H1 (cell line): ENCODE data around the gene DSTYK. TPM values are rescaled to one million over a fixed set of nuclear protein-coding genes. Genes with fewer than 3 reads are reported as not detected.

Experiments
- CTCF ChIA-PET: fragments of 300-600 bp; sonication (Branson Sonifier 250); formaldehyde crosslinking; loops from one replicate; lab custom pipeline; 2021; ENCODE audit not compliant: partially characterized antibody; lab: Charles Lee
- POLR2A ChIA-PET: fragments of 300-600 bp; sonication (Branson Sonifier 250); formaldehyde crosslinking; loops from one replicate; lab custom pipeline; 2021; ENCODE audit warnings: inconsistent platforms; ENCODE audit not compliant: partially characterized antibody; lab: Charles Lee
- DNase-seq, 2 experiments: peaks; one replicate each; pipeline versions ENCODE4 v3.0.0 to v3.0.0-alpha.2; 2010 to 2022; ENCODE audit warnings: low spot score in 2 of 2, low read depth in 1 of 2, mixed read lengths in 1 of 2
- FAIRE-seq: peaks from 2 replicates; lab custom pipeline; 2011; peaks lifted over from hg19 to GRCh38; lab: Jason Lieb, UNC
- H2AFZ ChIP-seq: 2 replicates; pipeline ENCODE4 v1.8.1; 2012; ENCODE audit warnings: low read length, inconsistent platforms
- H2AK5ac ChIP-seq: 2 replicates; pipeline ENCODE4 v1.6.1; 2013; ENCODE audit warnings: low read depth, low read length
- H2BK120ac ChIP-seq: replicated peaks from 2 replicates; pipeline ENCODE3; 2013; ENCODE audit warnings: low read depth, low read length, inconsistent platforms
- H2BK12ac ChIP-seq: 2 replicates; pipeline ENCODE4 v1.6.1; 2013; ENCODE audit warnings: low read depth, low read length
- H2BK15ac ChIP-seq: 2 replicates; pipeline ENCODE4 v1.6.1; 2013; ENCODE audit warnings: low read length
- H2BK20ac ChIP-seq: 2 replicates; pipeline ENCODE4 v1.6.1; 2013; ENCODE audit warnings: low read length
- H2BK5ac ChIP-seq: 2 replicates; pipeline ENCODE4 v1.6.1; 2013; ENCODE audit warnings: low read depth, low read length
- H3K14ac ChIP-seq: 2 replicates; pipeline ENCODE4 v1.6.1; 2013; ENCODE audit warnings: inconsistent platforms; ENCODE audit not compliant: insufficient read length
- H3K18ac ChIP-seq: 2 replicates; pipeline ENCODE4 v1.6.1; 2013; ENCODE audit warnings: low read length; ENCODE audit errors: extremely low read depth
- H3K23ac ChIP-seq: 2 replicates; pipeline ENCODE4 v1.6.1; 2013; ENCODE audit warnings: inconsistent platforms; ENCODE audit not compliant: insufficient read length
- H3K23me2 ChIP-seq: 2 replicates; pipeline ENCODE4 v1.6.1; 2013; ENCODE audit warnings: low read depth, low read length
- H3K27ac ChIP-seq: 2 replicates; pipeline ENCODE4 v1.6.1; 2011; ENCODE audit warnings: low read depth, low read length, inconsistent platforms
- H3K27me3 ChIP-seq, 4 experiments: replicated peaks in 1 of 4; 1 replicate in 1 of 4; 2 replicates in 3 of 4; pipeline versions ENCODE4 v1.6.1 to v1.8.1; 2011 to 2013; ENCODE audit warnings: low read length in 3 of 4, mild to moderate bottlenecking in 3 of 4, inconsistent platforms in 2 of 4, mixed read lengths in 2 of 4, moderate library complexity in 1 of 4; ENCODE audit not compliant: control insufficient read depth in 3 of 4, insufficient read depth in 3 of 4; ENCODE audit errors: extremely low read depth in 1 of 4
- H3K36me3 ChIP-seq, 4 experiments: 2 replicates each; pipeline versions ENCODE4 v1.6.1 to v1.8.1; 2011 to 2013; ENCODE audit warnings: mild to moderate bottlenecking in 4 of 4, low read length in 3 of 4, moderate library complexity in 2 of 4, control low read depth in 1 of 4, inconsistent platforms in 1 of 4; ENCODE audit not compliant: insufficient read depth in 4 of 4, control insufficient read depth in 2 of 4
- H3K4ac ChIP-seq: replicated peaks from 2 replicates; pipeline ENCODE3; 2013; ENCODE audit warnings: low read length, low read depth, mixed read lengths, inconsistent platforms; ENCODE audit not compliant: insufficient read length
- H3K4me1 ChIP-seq, 4 experiments: replicated peaks in 1 of 4; 1 replicate in 1 of 4; 2 replicates in 3 of 4; pipeline versions ENCODE4 v1.6.1 to v1.8.1; 2011 to 2013; ENCODE audit warnings: low read length in 3 of 4, inconsistent platforms in 2 of 4, mixed read lengths in 1 of 4; ENCODE audit not compliant: insufficient read depth in 4 of 4, control insufficient read depth in 3 of 4
- H3K4me2 ChIP-seq, 2 experiments: 2 replicates each; pipeline versions ENCODE4 v1.6.1 to v1.8.1; 2011 to 2013; ENCODE audit warnings: low read depth in 2 of 2, low read length in 2 of 2, control low read depth in 1 of 2, inconsistent platforms in 1 of 2, mild to moderate bottlenecking in 1 of 2; ENCODE audit not compliant: insufficient read depth in 1 of 2
- H3K4me3 ChIP-seq, 4 experiments: fragments of 200-600, 300-600 bp in 1 of 4; sonication (generic), shearing (Covaris generic), sonication (Bioruptor Twin) in 1 of 4; 2 replicates each; pipeline versions ENCODE4 v1.5.1 to v1.8.1; 2011 to 2016; ENCODE audit warnings: low read length in 4 of 4, low read depth in 3 of 4, control low read depth in 2 of 4, inconsistent platforms in 2 of 4, mild to moderate bottlenecking in 2 of 4, mixed read lengths in 1 of 4, moderate library complexity in 1 of 4; ENCODE audit not compliant: insufficient read depth in 2 of 4; ENCODE audit errors: extremely low read depth in 1 of 4
- H3K56ac ChIP-seq: replicated peaks from 2 replicates; pipeline ENCODE3; 2013; ENCODE audit warnings: low read depth, mild to moderate bottlenecking, mixed read lengths, low read length, inconsistent platforms; ENCODE audit not compliant: insufficient read length
- H3K79me1 ChIP-seq: 2 replicates; pipeline ENCODE4 v1.6.1; 2013; ENCODE audit warnings: low read depth, low read length, control low read depth
- H3K79me2 ChIP-seq, 2 experiments: 2 replicates each; pipeline versions ENCODE4 v1.6.1 to v1.8.1; 2012 to 2013; ENCODE audit warnings: low read length in 2 of 2, mild to moderate bottlenecking in 2 of 2, inconsistent platforms in 1 of 2; ENCODE audit not compliant: insufficient read depth in 2 of 2, control insufficient read depth in 1 of 2
- H3K9ac ChIP-seq, 4 experiments: replicated peaks in 1 of 4; 1 replicate in 1 of 4; 2 replicates in 3 of 4; pipeline versions ENCODE4 v1.6.1 to v1.8.1; 2011 to 2013; ENCODE audit warnings: low read depth in 3 of 4, low read length in 3 of 4, control low read depth in 2 of 4, mild to moderate bottlenecking in 2 of 4, moderate library complexity in 2 of 4, inconsistent platforms in 1 of 4; ENCODE audit errors: extremely low read depth in 1 of 4
- H3K9me3 ChIP-seq, 2 experiments: 2 replicates each; pipeline versions ENCODE4 v1.6.1 to v1.8.1; 2012 to 2013; ENCODE audit warnings: mild to moderate bottlenecking in 2 of 2, moderate library complexity in 2 of 2, control low read depth in 1 of 2, inconsistent platforms in 1 of 2, low read depth in 1 of 2, low read length in 1 of 2, mixed read lengths in 1 of 2; ENCODE audit not compliant: insufficient read depth in 2 of 2
- H4K20me1 ChIP-seq, 2 experiments: replicated peaks in 1 of 2; 2 replicates each; pipeline versions ENCODE3 to v1.8.1; 2011 to 2013; ENCODE audit warnings: inconsistent platforms in 2 of 2, low read length in 2 of 2, mild to moderate bottlenecking in 1 of 2; ENCODE audit not compliant: insufficient read depth in 2 of 2, control insufficient read depth in 1 of 2
- H4K5ac ChIP-seq: 2 replicates; pipeline ENCODE4 v1.6.1; 2013; ENCODE audit warnings: low read length, low read depth, mixed read lengths, inconsistent platforms; ENCODE audit not compliant: insufficient read length
- H4K8ac ChIP-seq: 2 replicates; pipeline ENCODE4 v1.8.0; 2013; ENCODE audit warnings: mild to moderate bottlenecking, moderate library complexity, low read length, inconsistent platforms; ENCODE audit not compliant: insufficient read depth; ENCODE audit errors: extremely low read depth
- H4K91ac ChIP-seq: replicated peaks from 2 replicates; pipeline ENCODE3; 2013; ENCODE audit warnings: low read length, mixed read lengths, inconsistent platforms; ENCODE audit not compliant: insufficient read length
- CBX8 ChIP-seq: fragments of 300-800, 300-1000 bp; sonication (generic); IDR thresholded peaks from 2 replicates; pipeline ENCODE4 v1.7.1; 2016; ENCODE audit warnings: low read depth, low read length, borderline replicate concordance
- CHD1 ChIP-seq: IDR thresholded peaks from 2 replicates; pipeline ENCODE4 v1.6.1; 2012; ENCODE audit warnings: low read depth, low read length, improper control_type of control experiment
- CREB1 ChIP-seq: IDR thresholded peaks from 2 replicates; pipeline ENCODE4 v1.6.1; 2012; ENCODE audit warnings: inconsistent platforms
- JUN ChIP-seq: IDR thresholded peaks from 2 replicates; pipeline ENCODE4 v1.6.1; 2011; ENCODE audit warnings: low read depth, mild to moderate bottlenecking, improper control_type of control experiment, low read length
- KDM5A ChIP-seq: fragments of 200-600 bp; IDR thresholded peaks from 2 replicates; pipeline ENCODE4 v1.7.1; 2012; ENCODE audit warnings: mild to moderate bottlenecking, low read length, inconsistent platforms, mixed read lengths
- MAX ChIP-seq: IDR thresholded peaks from 2 replicates; pipeline ENCODE4 v1.6.1; 2012; ENCODE audit warnings: inconsistent platforms
- NANOG ChIP-seq: IDR thresholded peaks from 2 replicates; pipeline ENCODE4 v1.6.1; 2011; ENCODE audit warnings: low read length, low read depth, mild to moderate bottlenecking, inconsistent platforms; ENCODE audit not compliant: insufficient read depth, poor library complexity, severe bottlenecking
- NRF1 ChIP-seq: IDR thresholded peaks from 2 replicates; pipeline ENCODE4 v1.6.1; 2011; ENCODE audit warnings: mild to moderate bottlenecking, low read depth, low read length, improper control_type of control experiment
- POLR2A ChIP-seq, 2 experiments: IDR thresholded peaks; 1 replicate in 1 of 2; 2 replicates in 1 of 2; pipeline ENCODE4 v1.6.1; 2011; ENCODE audit warnings: low read depth in 2 of 2, low read length in 2 of 2, mild to moderate bottlenecking in 2 of 2; ENCODE audit errors: control extremely low read depth in 1 of 2
- POLR2AphosphoS5 ChIP-seq: IDR thresholded peaks from 2 replicates; pipeline ENCODE4 v1.6.1; 2011; ENCODE audit warnings: low read depth, low read length
- RFX5 ChIP-seq: IDR thresholded peaks from 2 replicates; pipeline ENCODE4 v1.6.1; 2011; ENCODE audit warnings: low read depth, low read length, improper control_type of control experiment, borderline replicate concordance
- SP1 ChIP-seq: IDR thresholded peaks from 2 replicates; pipeline ENCODE4 v1.6.1; 2011; ENCODE audit warnings: low read depth, low read length
- USF2 ChIP-seq: IDR thresholded peaks from 2 replicates; pipeline ENCODE4 v1.6.1; 2011; ENCODE audit warnings: low read length, improper control_type of control experiment
- WGBS, 2 experiments: shearing (Covaris generic) in 1 of 2; methylation state at CpG; one replicate each; pipeline versions ENCODE4 v1.1.6 to v1.1.7; 2013 to 2015; ENCODE audit warnings: low lambda C conversion rate in 2 of 2, mixed read lengths in 2 of 2, inconsistent platforms in 1 of 2, low coverage in 1 of 2, missing lambda C conversion rate in 1 of 2; ENCODE audit not compliant: insufficient replicate concordance in 2 of 2, insufficient coverage in 1 of 2, insufficient read length in 1 of 2; ENCODE audit errors: extremely low coverage in 1 of 2, missing lambda C conversion rate in 1 of 2; 5-methylcytosine and 5-hydroxymethylcytosine counted together
- polyA plus RNA-seq, 7 experiments: library from polyadenylated mRNA; depleted of rRNA in 3 of 7; stranded (reverse) in 5 of 7; unstranded in 2 of 7; fragments of >200 nt in 5 of 7; fragments of 200-250 nt in 2 of 7; gene quantifications; 1 replicate in 5 of 7; 2 replicates in 1 of 7; 4 replicates in 1 of 7; pipeline versions ENCODE4 v1.2.1 to v1.2.3, GENCODE V29; 2011 to 2013; ENCODE audit warnings: missing spikeins in 2 of 7, mixed read lengths in 2 of 7
- total RNA-seq: library from RNA; stranded (reverse); fragmentation: NEBNext Ultra II Directional; extraction: Animal tissue kit (Norgen Biotek cat#: 25700); gene quantifications from 2 replicates; pipeline ENCODE4 v1.2.1, GENCODE V29; 2021

DSTYK gene
- total and polyA plus RNA-seq, 2 of the 8 experiments (the other 6 are each of a cell fraction or from before 2014, with no cell fraction given) = 2.7 to 8.5 TPM

- Histone ChIP-seq H2BK20ac (no peak overlapping the region), H3K27ac (no peak overlapping the region), H3K79me1 (no peaks in the 10 kb centered on the region), H3K27me3 (no peaks in the 10 kb centered on the region), H3K23ac (no peak overlapping the region), H2BK15ac (no peak overlapping the region), H4K20me1 (no peaks in the 10 kb centered on the region), H3K4me2 (no peak overlapping the region), H2BK12ac (no peak overlapping the region), H4K8ac (no peak overlapping the region), H3K9ac (no peak overlapping the region), H3K56ac (no peak overlapping the region), H3K36me3 (no peaks in the 10 kb centered on the region), H3K14ac (no peak overlapping the region), H3K9me3 (no peaks in the 10 kb centered on the region), H3K79me2 (no peaks in the 10 kb centered on the region), H2AFZ (no peak overlapping the region), H2AK5ac (no peak overlapping the region), H4K91ac (no peak overlapping the region), H2BK120ac (no peak overlapping the region), H2BK5ac (no peak overlapping the region), H3K4me3 (no peak overlapping the region), H4K5ac (no peak overlapping the region), H3K23me2 (no peaks in the 10 kb centered on the region), H3K4ac (no peak overlapping the region), H3K4me1 (peaks cover 4 to 10% (median 5%) of the 10 kb centered on the region in 4 experiments; a peak in 5 of 7 replicates), H3K18ac (no peak overlapping the region)
- WGBS, 2 experiments = 92% methylated on average over 17 of the region's 19 CpGs; no CpG with 5 or more reads in 1 of the 2 experiments
- ChIA-PET CTCF (interaction anchor here (0.8 to 42.6 kb wide), 50 partner anchors 3 to 292 kb away, joined by 3 to 2424 read pairs (median 6); partner anchors contain the start of genes KLHDC8A, NUAK2, RBBP5 and TMCC2), POLR2A (interaction anchor here (0.9 to 1.4 kb wide), 6 partner anchors 11 to 134 kb away, joined by 3 to 5 read pairs (median 3); partner anchors contain the start of gene TMCC2)
- DNase-seq = no peak
- no peak for FAIRE-seq
- no peak for TF ChIP-seq NRF1
- no peak for TF ChIP-seq SP1
- TF ChIP-seq KDM5A = no peak
- no peak for TF ChIP-seq POLR2A (IDR thresholded peaks at IDR 0.05; ENCODE audit: control extremely low read depth in 1 of 2, low read depth in 2 of 2, low read length in 2 of 2)
- TF ChIP-seq USF2 = no peak
- TF ChIP-seq CREB1 = no peak
- TF ChIP-seq NANOG = no peak
- no peak for TF ChIP-seq CBX8
- no peak for TF ChIP-seq POLR2AphosphoS5
- TF ChIP-seq JUN = no peak
- no peak for TF ChIP-seq MAX
- TF ChIP-seq RFX5 = no peak
- TF ChIP-seq CHD1 = no peak
Measured at GRCh38 chr1:205256951-205257625, 45.6 kb upstream of the DSTYK start.
